ENCODE results near the gene AMIGO1.
"Not testable (repeated sequence)": the region's sequence is repeated elsewhere in the genome, so short reads cannot be mapped to it uniquely, and the experiment has no call there.

AMIGO1 gene

GRCh38 chr1:109479901-109480300 lies 29.6 kb downstream of the AMIGO1 start:
- Histone ChIP-seq H3K4me1 (ENCODE audit: insufficient read depth, low read length) (peaks cover 33% of the 10 kb centered on the region), H3K27me3 (ENCODE audit: insufficient read depth, low read length) (peaks cover 39% of the 10 kb centered on the region), H3K4me3 (ENCODE audit: low read length) (no peak overlapping the region), H3K9me3 (ENCODE audit: low read length) (peaks cover 2% of the 10 kb centered on the region), H3K36me3 (ENCODE audit: insufficient read depth, low read length) (no peaks in the 10 kb centered on the region), H2AFZ (ENCODE audit: low read depth, low read length) (no peak overlapping the region)

- H3K27me3 ChIP-seq (ENCODE audit: insufficient read depth, low read length), result peaks cover 43% of the 10 kb centered on the region
- H3K4me3 ChIP-seq (ENCODE audit: low read length), result no peak overlapping the region
- H3K4me1 ChIP-seq (ENCODE audit: insufficient read depth, low read length), result peaks cover 27% of the 10 kb centered on the region
- no peaks in the 10 kb centered on the region for H3K36me3 ChIP-seq (ENCODE audit: insufficient read depth, low read length)
- H3K9me3 ChIP-seq (ENCODE audit: low read length), result peaks cover 2% of the 10 kb centered on the region
- no peak overlapping the region for H2AFZ ChIP-seq (ENCODE audit: low read depth, low read length)
Observed at GRCh38 chr1:109479311-109479710, 30.2 kb downstream of the AMIGO1 start.

DNA sequence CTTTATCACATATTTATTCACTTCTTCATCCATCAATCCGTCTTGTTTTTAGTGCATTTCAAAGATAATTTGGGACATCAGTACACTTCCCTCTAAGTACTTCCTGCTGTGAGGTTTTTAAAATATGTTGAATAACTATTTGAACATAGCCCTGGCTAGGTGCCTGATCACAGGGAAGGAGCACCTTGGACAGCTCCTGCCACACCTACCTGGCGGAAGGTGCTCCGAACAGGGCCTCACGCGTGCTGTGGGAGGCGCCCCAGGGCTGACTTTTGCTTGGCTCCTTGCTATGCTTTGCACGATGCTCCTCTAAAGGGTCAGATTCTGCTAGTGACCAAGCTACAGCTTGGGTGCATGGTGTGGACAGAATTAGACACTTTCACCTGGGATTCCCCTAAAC lies 30.7 kb downstream of the AMIGO1 start:
- no peaks in the 10 kb centered on the region for H3K36me3 ChIP-seq (ENCODE audit: insufficient read depth, low read length)
- H3K4me3 ChIP-seq (ENCODE audit: low read length), result no peak overlapping the region
- H3K4me1 ChIP-seq (ENCODE audit: insufficient read depth, low read length), result peaks cover 25% of the 10 kb centered on the region
- peaks cover 2% of the 10 kb centered on the region for H3K9me3 ChIP-seq (ENCODE audit: low read length)
- H2AFZ ChIP-seq (ENCODE audit: low read depth, low read length), result no peak overlapping the region
- peaks cover 43% of the 10 kb centered on the region for H3K27me3 ChIP-seq (ENCODE audit: insufficient read depth, low read length)

DNA sequence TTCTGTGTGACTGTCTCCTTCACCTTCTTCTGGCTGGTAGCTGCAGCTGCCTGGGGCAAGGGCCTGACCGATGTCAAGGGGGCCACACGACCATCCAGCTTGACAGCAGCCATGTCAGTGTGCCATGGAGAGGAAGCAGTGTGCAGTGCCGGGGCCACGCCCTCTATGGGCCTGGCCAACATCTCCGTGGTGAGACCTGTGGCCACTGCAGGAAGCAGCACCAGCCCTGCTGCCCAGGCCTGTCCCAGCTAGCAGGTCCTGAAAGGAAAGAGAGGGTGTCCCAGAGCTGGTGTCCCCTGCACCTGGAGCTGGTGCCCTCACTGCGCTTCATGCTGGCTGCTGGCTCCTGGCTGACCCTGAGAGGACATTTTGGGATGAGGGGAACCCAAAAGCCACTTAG lies 31.7 kb downstream of the AMIGO1 start:
- Histone ChIP-seq H3K9me3 (ENCODE audit: low read length) (peaks cover 2% of the 10 kb centered on the region), H2AFZ (ENCODE audit: low read depth, low read length) (no peak overlapping the region), H3K36me3 (ENCODE audit: insufficient read depth, low read length) (no peaks in the 10 kb centered on the region), H3K4me1 (ENCODE audit: insufficient read depth, low read length) (peaks cover 21% of the 10 kb centered on the region), H3K27me3 (ENCODE audit: insufficient read depth, low read length) (peaks cover 49% of the 10 kb centered on the region), H3K4me3 (ENCODE audit: low read length) (no peak overlapping the region)

DNA sequence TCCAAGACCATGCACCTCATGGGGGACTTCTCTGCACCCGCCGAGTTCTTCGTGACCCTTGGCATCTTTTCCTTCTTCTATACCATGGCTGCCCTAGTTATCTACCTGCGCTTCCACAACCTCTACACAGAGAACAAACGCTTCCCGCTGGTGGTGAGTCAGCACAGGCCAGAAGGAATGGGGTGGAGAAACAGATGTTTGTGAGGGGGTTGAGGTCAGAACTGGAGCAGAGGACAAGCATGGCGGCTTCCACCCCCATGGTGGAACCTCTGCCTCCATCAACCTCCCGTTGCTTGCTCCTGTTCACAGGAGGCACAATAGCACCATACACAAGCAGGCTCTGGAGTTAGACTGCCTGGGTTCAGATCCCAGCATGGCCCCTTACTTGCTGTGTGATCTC lies 32.7 kb downstream of the AMIGO1 start:
- Histone ChIP-seq H2AFZ (ENCODE audit: low read depth, low read length) (no peak overlapping the region), H3K4me1 (ENCODE audit: insufficient read depth, low read length) (peaks cover 13% of the 10 kb centered on the region), H3K4me3 (ENCODE audit: low read length) (no peak overlapping the region), H3K9me3 (ENCODE audit: low read length) (peaks cover 2% of the 10 kb centered on the region), H3K36me3 (ENCODE audit: insufficient read depth, low read length) (no peaks in the 10 kb centered on the region), H3K27me3 (ENCODE audit: insufficient read depth, low read length) (peaks cover 49% of the 10 kb centered on the region)

- H3K4me1 ChIP-seq (ENCODE audit: insufficient read depth, low read length), result no peaks in the 10 kb centered on the region
- no peak overlapping the region for H3K4me3 ChIP-seq (ENCODE audit: low read length)
- H2AFZ ChIP-seq (ENCODE audit: low read depth, low read length), result no peak overlapping the region
- no peaks in the 10 kb centered on the region for H3K36me3 ChIP-seq (ENCODE audit: insufficient read depth, low read length)
- peaks cover 49% of the 10 kb centered on the region for H3K27me3 ChIP-seq (ENCODE audit: insufficient read depth, low read length)
- H3K9me3 ChIP-seq (ENCODE audit: low read length), result peaks cover 2% of the 10 kb centered on the region
Observed at GRCh38 chr1:109475261-109475660, 34.3 kb downstream of the AMIGO1 start.

- H3K4me3 ChIP-seq (ENCODE audit: low read length), result no peak overlapping the region
- H3K36me3 ChIP-seq (ENCODE audit: insufficient read depth, low read length), result no peaks in the 10 kb centered on the region
- H3K27me3 ChIP-seq (ENCODE audit: insufficient read depth, low read length), result peaks cover 49% of the 10 kb centered on the region
- H2AFZ ChIP-seq (ENCODE audit: low read depth, low read length), result no peak overlapping the region
- H3K9me3 ChIP-seq (ENCODE audit: low read length), result peaks cover 2% of the 10 kb centered on the region
- H3K4me1 ChIP-seq (ENCODE audit: insufficient read depth, low read length), result no peaks in the 10 kb centered on the region
Observed at GRCh38 chr1:109474697-109475096, 34.8 kb downstream of the AMIGO1 start.

- not testable (repeated sequence) for H3K9me3 ChIP-seq (ENCODE audit: low read length); H2AFZ ChIP-seq (ENCODE audit: low read depth, low read length); H3K4me3 ChIP-seq (ENCODE audit: low read length); H3K4me1 ChIP-seq (ENCODE audit: insufficient read depth, low read length); H3K36me3 ChIP-seq (ENCODE audit: insufficient read depth, low read length)
- peaks cover 50% of the 10 kb centered on the region for H3K27me3 ChIP-seq (ENCODE audit: insufficient read depth, low read length)
Observed at GRCh38 chr1:109473284-109474057, 36.1 kb downstream of the AMIGO1 start.

GRCh38 chr1:109472779-109473178 lies 36.7 kb downstream of the AMIGO1 start:
- Histone ChIP-seq H3K36me3 (ENCODE audit: insufficient read depth, low read length) (no peaks in the 10 kb centered on the region), H3K27me3 (ENCODE audit: insufficient read depth, low read length) (peaks cover 52% of the 10 kb centered on the region), H3K9me3 (ENCODE audit: low read length) (peaks cover 2% of the 10 kb centered on the region), H3K4me3 (ENCODE audit: low read length) (no peak overlapping the region), H2AFZ (ENCODE audit: low read depth, low read length) (no peak overlapping the region), H3K4me1 (ENCODE audit: insufficient read depth, low read length) (no peaks in the 10 kb centered on the region)

DNA sequence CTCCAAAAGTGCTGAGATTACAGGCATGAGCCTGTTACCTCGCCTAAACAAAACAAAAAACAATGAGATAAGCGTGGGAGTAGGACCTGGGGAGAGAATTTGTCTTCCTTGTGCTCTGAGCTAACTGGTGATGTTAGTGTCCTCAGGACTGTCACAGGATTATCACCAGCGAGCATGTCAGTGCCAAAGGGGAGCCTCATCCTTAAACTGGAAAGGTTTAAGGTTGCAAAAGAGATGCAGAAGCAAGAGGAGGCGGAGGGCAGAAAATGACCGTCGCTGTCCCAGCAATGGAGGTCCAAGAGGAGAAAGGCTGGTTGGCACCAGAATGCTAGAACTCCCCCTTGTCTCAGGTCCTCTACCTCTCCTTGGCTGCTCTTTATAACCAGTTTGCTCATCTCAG lies 39.3 kb downstream of the AMIGO1 start:
- Histone ChIP-seq H3K4me3 (ENCODE audit: low read length) (no peak overlapping the region), H3K9me3 (ENCODE audit: low read length) (no peaks in the 10 kb centered on the region), H3K4me1 (ENCODE audit: insufficient read depth, low read length) (peaks cover 4% of the 10 kb centered on the region), H3K36me3 (ENCODE audit: insufficient read depth, low read length) (no peaks in the 10 kb centered on the region), H3K27me3 (ENCODE audit: insufficient read depth, low read length) (peaks cover 56% of the 10 kb centered on the region), H2AFZ (ENCODE audit: low read depth, low read length) (no peak overlapping the region)

DNA sequence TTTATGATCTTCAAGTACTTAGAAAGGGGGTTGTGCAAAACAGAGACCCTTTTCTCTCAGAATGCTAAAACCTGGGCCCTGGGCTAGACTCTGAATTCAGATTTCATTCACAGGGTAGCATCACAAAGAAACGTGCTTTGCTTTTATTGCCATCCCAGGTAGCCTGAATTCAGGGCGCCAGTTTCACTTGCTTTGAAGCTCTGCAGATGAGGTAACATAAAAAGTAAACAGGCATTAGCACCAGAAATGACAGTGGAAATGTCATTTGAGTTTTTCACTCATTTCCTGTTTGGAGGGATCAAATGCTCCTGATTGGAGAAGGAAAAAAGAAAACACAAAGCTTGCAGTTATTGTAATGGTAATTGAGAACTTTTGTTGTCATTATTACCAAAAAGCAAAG lies 40.6 kb downstream of the AMIGO1 start:
- H3K9me3 ChIP-seq (ENCODE audit: low read length), result no peaks in the 10 kb centered on the region
- no peak overlapping the region for H2AFZ ChIP-seq (ENCODE audit: low read depth, low read length)
- peaks cover 4% of the 10 kb centered on the region for H3K4me1 ChIP-seq (ENCODE audit: insufficient read depth, low read length)
- H3K36me3 ChIP-seq (ENCODE audit: insufficient read depth, low read length), result no peaks in the 10 kb centered on the region
- H3K4me3 ChIP-seq (ENCODE audit: low read length), result no peak overlapping the region
- H3K27me3 ChIP-seq (ENCODE audit: insufficient read depth, low read length), result peaks cover 63% of the 10 kb centered on the region

DNA sequence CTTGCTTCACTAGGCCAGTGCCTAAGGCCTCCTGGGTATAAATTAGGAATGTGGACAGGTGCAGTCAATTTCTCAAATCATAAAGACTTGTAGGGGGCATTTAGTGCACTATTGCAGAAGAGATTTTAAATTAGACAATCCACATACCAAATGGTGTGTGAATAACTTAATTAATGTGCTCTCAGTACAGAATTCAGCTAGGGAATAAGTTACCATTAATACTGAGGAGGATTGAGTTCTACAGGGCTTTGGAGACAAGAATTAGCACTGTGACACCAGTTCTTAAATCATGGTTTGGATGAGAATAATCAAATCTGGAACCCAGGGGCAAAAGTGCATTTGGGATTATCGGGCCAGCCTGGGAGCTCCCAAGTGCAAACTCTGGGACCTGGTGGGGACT lies 41.5 kb downstream of the AMIGO1 start:
- no peaks in the 10 kb centered on the region for H3K36me3 ChIP-seq (ENCODE audit: insufficient read depth, low read length)
- H3K27me3 ChIP-seq (ENCODE audit: insufficient read depth, low read length), result peaks cover 68% of the 10 kb centered on the region
- H3K9me3 ChIP-seq (ENCODE audit: low read length), result no peaks in the 10 kb centered on the region
- peaks cover 4% of the 10 kb centered on the region for H3K4me1 ChIP-seq (ENCODE audit: insufficient read depth, low read length)
- H2AFZ ChIP-seq (ENCODE audit: low read depth, low read length), result no peak overlapping the region
- H3K4me3 ChIP-seq (ENCODE audit: low read length), result no peak overlapping the region

DNA sequence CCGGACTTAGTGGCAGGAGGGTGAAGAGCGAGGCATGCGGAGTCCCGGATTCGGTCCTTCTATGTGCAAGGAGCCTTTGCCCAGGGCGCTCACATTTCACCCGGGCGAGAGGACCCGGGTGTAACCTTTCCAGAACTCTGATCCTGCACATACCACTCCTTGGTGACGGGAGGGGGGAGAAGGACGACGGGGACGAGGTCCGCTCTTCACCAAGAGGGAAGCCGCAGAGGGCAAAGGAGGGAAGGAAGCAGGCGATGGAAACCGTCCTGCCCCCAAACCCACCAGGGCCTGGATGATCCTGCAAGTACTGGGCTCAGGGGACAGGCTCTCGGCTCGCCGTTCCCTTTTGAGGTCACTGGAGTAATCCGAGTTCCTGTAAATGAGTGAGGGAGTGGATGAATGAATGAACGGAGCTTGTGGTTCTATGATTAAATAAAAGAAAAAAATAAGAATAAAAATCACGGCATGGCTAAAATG lies 42.2 kb downstream of the AMIGO1 start:
- H3K9me3 ChIP-seq (ENCODE audit: low read length), result no peaks in the 10 kb centered on the region
- H3K4me3 ChIP-seq (ENCODE audit: low read length), result no peak overlapping the region
- no peaks in the 10 kb centered on the region for H3K36me3 ChIP-seq (ENCODE audit: insufficient read depth, low read length)
- peaks cover 69% of the 10 kb centered on the region for H3K27me3 ChIP-seq (ENCODE audit: insufficient read depth, low read length)
- peaks cover 4% of the 10 kb centered on the region for H3K4me1 ChIP-seq (ENCODE audit: insufficient read depth, low read length)
- no peak overlapping the region for H2AFZ ChIP-seq (ENCODE audit: low read depth, low read length)
